Cardiac ventricle fibroblast (primary cell): Measurements from ENCODE around the gene FOXR2. TPM values are rescaled to one million over a fixed set of nuclear protein-coding genes. Genes with fewer than 3 reads are reported as not detected.

Experiments used
- total RNA-seq: library from RNA; depleted of rRNA; stranded (reverse); fragments of >200 nt; gene quantifications from 2 replicates; pipeline ENCODE4 v1.2.3, GENCODE V29; 2015

The FOXR2 gene
- not detected in 2 replicates for total RNA-seq

GRCh38 chrX:55623100-55623499, at the start of gene FOXR2:
TSS of gene FOXR2 (plus strand) at chrX:55623400. CDS start at chrX:55623712, 312 bp downstream.

Other genes with a start within 250 kb of the FOXR2 start
- 36.4 and 41.1 TPM in 2 replicates for gene MAGEH1, start 171.3 kb upstream of the FOXR2 start, total RNA-seq
- gene USP51, start 133.6 kb upstream of the FOXR2 start, total RNA-seq, result 1.6 and 1.9 TPM in 2 replicates
- gene RRAGB, start 94.3 kb downstream of the FOXR2 start, total RNA-seq, result 14.2 and 19.0 TPM in 2 replicates